ENCODE results near the gene ADGRF3. TPM values are rescaled to one million over a fixed set of nuclear protein-coding genes. Genes with fewer than 3 reads are reported as not detected.

The ADGRF3 gene
- total RNA-seq, 1 experiment from 2014 or later, result 0.48 TPM

DNA sequence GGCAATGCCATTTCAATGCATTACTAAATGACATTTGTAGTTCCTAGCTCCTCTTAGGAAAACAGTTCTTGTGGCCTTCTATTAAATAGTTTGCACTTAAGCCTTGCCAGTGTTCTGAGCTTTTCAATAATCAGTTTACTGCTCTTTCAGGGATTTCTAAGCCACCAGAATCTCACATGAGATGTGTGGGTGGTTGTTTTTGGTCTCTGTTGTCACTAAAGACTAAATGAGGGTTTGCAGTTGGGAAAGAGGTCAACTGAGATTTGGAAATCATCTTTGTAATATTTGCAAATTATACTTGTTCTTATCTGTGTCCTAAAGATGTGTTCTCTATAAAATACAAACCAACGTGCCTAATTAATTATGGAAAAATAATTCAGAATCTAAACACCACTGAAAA, 56.6 kb downstream of the ADGRF3 start:
- H3K9me2 ChIP-seq (ENCODE audit: insufficient read depth), result no peaks in the 10 kb centered on the region
- intact Hi-C loops (cut with micrococcal nuclease; ENCODE audit: unreplicated experiment), result no loop called here
- no peak overlapping the region for H2AFZ ChIP-seq
- H3K79me2 ChIP-seq (ENCODE audit: low read depth), result no peaks in the 10 kb centered on the region
- CTCF ChIA-PET, result no interaction called here
- no peaks in the 10 kb centered on the region for H3K4me1 ChIP-seq (replicated peaks; ENCODE audit: insufficient read depth)
- TF ChIP-seq, protein P1, sequence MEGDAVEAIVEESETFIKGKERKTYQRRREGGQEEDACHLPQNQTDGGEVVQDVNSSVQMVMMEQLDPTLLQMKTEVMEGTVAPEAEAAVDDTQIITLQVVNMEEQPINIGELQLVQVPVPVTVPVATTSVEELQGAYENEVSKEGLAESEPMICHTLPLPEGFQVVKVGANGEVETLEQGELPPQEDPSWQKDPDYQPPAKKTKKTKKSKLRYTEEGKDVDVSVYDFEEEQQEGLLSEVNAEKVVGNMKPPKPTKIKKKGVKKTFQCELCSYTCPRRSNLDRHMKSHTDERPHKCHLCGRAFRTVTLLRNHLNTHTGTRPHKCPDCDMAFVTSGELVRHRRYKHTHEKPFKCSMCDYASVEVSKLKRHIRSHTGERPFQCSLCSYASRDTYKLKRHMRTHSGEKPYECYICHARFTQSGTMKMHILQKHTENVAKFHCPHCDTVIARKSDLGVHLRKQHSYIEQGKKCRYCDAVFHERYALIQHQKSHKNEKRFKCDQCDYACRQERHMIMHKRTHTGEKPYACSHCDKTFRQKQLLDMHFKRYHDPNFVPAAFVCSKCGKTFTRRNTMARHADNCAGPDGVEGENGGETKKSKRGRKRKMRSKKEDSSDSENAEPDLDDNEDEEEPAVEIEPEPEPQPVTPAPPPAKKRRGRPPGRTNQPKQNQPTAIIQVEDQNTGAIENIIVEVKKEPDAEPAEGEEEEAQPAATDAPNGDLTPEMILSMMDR (conservative IDR thresholded peaks at IDR 0.05), result no peak
- no peak for TF ChIP-seq EZH2 (IDR thresholded peaks at IDR 0.05; ENCODE audit: low read depth)
- no TSS peak for BruUV-seq (replicated peaks)
- H3K36me3 ChIP-seq (ENCODE audit: low read depth), result peaks cover 3% of the 10 kb centered on the region; the same call in 1 of the 2 replicates
- no peak overlapping the region for H3K4me3 ChIP-seq
- peaks cover 13% of the 10 kb centered on the region; the same call in 1 of the 2 replicates for H3F3A ChIP-seq (ENCODE audit: insufficient read depth, low read depth)
- H3K27me3 ChIP-seq (ENCODE audit: insufficient read depth, low read depth), result no peaks in the 10 kb centered on the region
- no peaks in the 10 kb centered on the region for H4K20me1 ChIP-seq (ENCODE audit: insufficient read depth)
- POLR2A ChIA-PET (ENCODE audit: unreplicated experiment), result no interaction called here
- DNase-seq, result no peak
- no peak overlapping the region for H3K27ac ChIP-seq
- no peaks in the 10 kb centered on the region for H3K9me3 ChIP-seq (ENCODE audit: insufficient read depth, low read depth)
- H3K4me2 ChIP-seq, result no peak overlapping the region

GRCh38 chr2:26285931-26286330, 60.7 kb downstream of the ADGRF3 start:
- ChIA-PET CTCF (no interaction called here), POLR2A (ENCODE audit: unreplicated experiment) (no interaction called here)
- H3K9me2 ChIP-seq (ENCODE audit: insufficient read depth), result no peaks in the 10 kb centered on the region
- H4K20me1 ChIP-seq (ENCODE audit: insufficient read depth), result no peaks in the 10 kb centered on the region
- no peak overlapping the region for H2AFZ ChIP-seq
- intact Hi-C loops (cut with micrococcal nuclease; ENCODE audit: unreplicated experiment), result no loop called here
- BruUV-seq (replicated peaks), result no TSS peak
- H3K36me3 ChIP-seq (ENCODE audit: low read depth), result peaks cover 21% of the 10 kb centered on the region
- no peak overlapping the region for H3K27ac ChIP-seq
- H3K9me3 ChIP-seq (ENCODE audit: insufficient read depth, low read depth), result no peaks in the 10 kb centered on the region
- no peak overlapping the region for H3K4me3 ChIP-seq
- TF ChIP-seq, protein P1 (conservative IDR thresholded peaks at IDR 0.05), result no peak
- no peak for TF ChIP-seq EZH2 (IDR thresholded peaks at IDR 0.05; ENCODE audit: low read depth)
- H3K4me2 ChIP-seq, result no peak overlapping the region
- H3K79me2 ChIP-seq (ENCODE audit: low read depth), result no peaks in the 10 kb centered on the region
- H3K4me1 ChIP-seq (replicated peaks; ENCODE audit: insufficient read depth), result no peaks in the 10 kb centered on the region
- H3F3A ChIP-seq (ENCODE audit: insufficient read depth, low read depth), result no peaks in the 10 kb centered on the region
- no peak for DNase-seq
- H3K27me3 ChIP-seq (ENCODE audit: insufficient read depth, low read depth), result no peaks in the 10 kb centered on the region

- POLR2A ChIA-PET (ENCODE audit: unreplicated experiment), result no interaction called here
- no peak overlapping the region for H3K4me3 ChIP-seq
- CTCF ChIA-PET, result no interaction called here
- H4K20me1 ChIP-seq (ENCODE audit: insufficient read depth), result no peaks in the 10 kb centered on the region
- BruUV-seq (replicated peaks), result no TSS peak
- no peak overlapping the region for H2AFZ ChIP-seq
- no peak overlapping the region for H3K4me2 ChIP-seq
- TF ChIP-seq, protein P1 (conservative IDR thresholded peaks at IDR 0.05), result no peak
- no peak for TF ChIP-seq EZH2 (IDR thresholded peaks at IDR 0.05; ENCODE audit: low read depth)
- H3K27ac ChIP-seq, result no peak overlapping the region
- intact Hi-C loops (cut with micrococcal nuclease; ENCODE audit: unreplicated experiment), result no loop called here
- no peaks in the 10 kb centered on the region for H3K79me2 ChIP-seq (ENCODE audit: low read depth)
- H3K27me3 ChIP-seq (ENCODE audit: insufficient read depth, low read depth), result no peaks in the 10 kb centered on the region
- H3K9me2 ChIP-seq (ENCODE audit: insufficient read depth), result no peaks in the 10 kb centered on the region
- no peaks in the 10 kb centered on the region for H3K4me1 ChIP-seq (replicated peaks; ENCODE audit: insufficient read depth)
- peak in 1 of 2 experiments; percentile 43 for DNase-seq
- H3K36me3 ChIP-seq (ENCODE audit: low read depth), result peaks cover 33% of the 10 kb centered on the region
- no peaks in the 10 kb centered on the region for H3K9me3 ChIP-seq (ENCODE audit: insufficient read depth, low read depth)
- no peaks in the 10 kb centered on the region for H3F3A ChIP-seq (ENCODE audit: insufficient read depth, low read depth)
Measured at GRCh38 chr2:26284132-26284531, 62.5 kb downstream of the ADGRF3 start.
